ENCODE results near the gene FCHSD2. TPM values are rescaled to one million over a fixed set of nuclear protein-coding genes. Genes with fewer than 3 reads are reported as not detected.

The FCHSD2 gene
- total RNA-seq, 4 donors from 2014 or later: 5.7 to 16.8 (median 7.9) TPM

DNA sequence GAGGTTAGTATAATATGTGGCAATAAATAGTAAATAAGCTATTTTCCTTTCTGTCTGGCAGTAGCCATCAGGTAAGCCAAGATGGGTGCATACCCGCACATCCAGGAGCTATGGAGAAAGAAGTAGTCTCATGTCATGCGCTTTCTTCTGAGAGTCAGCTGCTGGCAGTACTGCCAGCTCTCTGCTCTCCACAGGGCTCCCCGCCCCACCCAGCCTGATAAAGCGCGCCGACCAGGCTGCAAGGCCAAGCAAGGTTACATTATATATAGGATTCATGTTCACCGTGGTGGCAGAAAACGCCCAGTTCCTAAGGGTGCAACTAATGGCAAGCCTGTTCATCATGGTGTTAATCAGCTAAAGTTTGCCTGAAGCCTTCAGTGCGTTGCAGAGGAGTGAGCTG lies 201.7 kb downstream of the FCHSD2 start:
- WGBS: 73% methylated on average over 9 of the region's 9 CpGs
- no peak for DNase-seq (ENCODE audit: low spot score in 2 of 2)
- TF ChIP-seq POLR2A (IDR thresholded peaks at IDR 0.05) (no peak), POLR2AphosphoS5 (IDR thresholded peaks at IDR 0.05) (no peak), EP300 (IDR thresholded peaks at IDR 0.05) (no peak)
- TF ChIP-seq, protein P1, sequence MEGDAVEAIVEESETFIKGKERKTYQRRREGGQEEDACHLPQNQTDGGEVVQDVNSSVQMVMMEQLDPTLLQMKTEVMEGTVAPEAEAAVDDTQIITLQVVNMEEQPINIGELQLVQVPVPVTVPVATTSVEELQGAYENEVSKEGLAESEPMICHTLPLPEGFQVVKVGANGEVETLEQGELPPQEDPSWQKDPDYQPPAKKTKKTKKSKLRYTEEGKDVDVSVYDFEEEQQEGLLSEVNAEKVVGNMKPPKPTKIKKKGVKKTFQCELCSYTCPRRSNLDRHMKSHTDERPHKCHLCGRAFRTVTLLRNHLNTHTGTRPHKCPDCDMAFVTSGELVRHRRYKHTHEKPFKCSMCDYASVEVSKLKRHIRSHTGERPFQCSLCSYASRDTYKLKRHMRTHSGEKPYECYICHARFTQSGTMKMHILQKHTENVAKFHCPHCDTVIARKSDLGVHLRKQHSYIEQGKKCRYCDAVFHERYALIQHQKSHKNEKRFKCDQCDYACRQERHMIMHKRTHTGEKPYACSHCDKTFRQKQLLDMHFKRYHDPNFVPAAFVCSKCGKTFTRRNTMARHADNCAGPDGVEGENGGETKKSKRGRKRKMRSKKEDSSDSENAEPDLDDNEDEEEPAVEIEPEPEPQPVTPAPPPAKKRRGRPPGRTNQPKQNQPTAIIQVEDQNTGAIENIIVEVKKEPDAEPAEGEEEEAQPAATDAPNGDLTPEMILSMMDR (IDR thresholded peaks at IDR 0.05): no peak
- H3K4me3 ChIP-seq: no peak overlapping the region
- H3K27ac ChIP-seq: no peak overlapping the region
- H3K4me1 ChIP-seq: no peaks in the 10 kb centered on the region
- H3K9me3 ChIP-seq: no peaks in the 10 kb centered on the region
- H3K27me3 ChIP-seq: no peaks in the 10 kb centered on the region
- H3K36me3 ChIP-seq: no peaks in the 10 kb centered on the region

DNA sequence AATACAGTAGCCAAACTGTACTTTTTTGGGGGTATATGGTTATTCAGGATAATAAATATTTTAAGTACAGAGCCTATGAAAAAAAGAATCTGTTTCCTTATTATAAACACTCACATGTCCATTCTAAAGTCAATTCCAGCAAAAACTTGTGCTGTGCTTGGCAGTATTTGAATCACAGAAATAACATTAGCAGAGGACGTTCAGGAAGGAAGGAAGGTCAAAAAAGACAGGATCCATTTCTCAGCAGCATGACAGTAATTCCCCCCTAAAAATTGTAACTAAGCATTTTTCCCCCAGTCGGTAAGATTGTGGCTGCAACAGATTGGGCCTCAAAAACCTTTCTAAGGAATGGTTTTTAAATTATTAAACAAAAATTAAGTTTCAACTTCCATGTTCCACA lies 203.1 kb downstream of the FCHSD2 start:
- Histone ChIP-seq H3K4me3 (no peak overlapping the region), H3K27ac (no peak overlapping the region), H3K9me3 (no peaks in the 10 kb centered on the region), H3K36me3 (no peaks in the 10 kb centered on the region), H3K4me1 (no peaks in the 10 kb centered on the region), H3K27me3 (no peaks in the 10 kb centered on the region)
- no peak for DNase-seq (ENCODE audit: low spot score in 2 of 2)
- TF ChIP-seq, protein P1 (IDR thresholded peaks at IDR 0.05): no peak
- TF ChIP-seq POLR2A (IDR thresholded peaks at IDR 0.05): no peak
- no peak for TF ChIP-seq EP300 (IDR thresholded peaks at IDR 0.05)
- no peak for TF ChIP-seq POLR2AphosphoS5 (IDR thresholded peaks at IDR 0.05)
- WGBS: 75% methylated on average over 2 of the region's 2 CpGs

DNA sequence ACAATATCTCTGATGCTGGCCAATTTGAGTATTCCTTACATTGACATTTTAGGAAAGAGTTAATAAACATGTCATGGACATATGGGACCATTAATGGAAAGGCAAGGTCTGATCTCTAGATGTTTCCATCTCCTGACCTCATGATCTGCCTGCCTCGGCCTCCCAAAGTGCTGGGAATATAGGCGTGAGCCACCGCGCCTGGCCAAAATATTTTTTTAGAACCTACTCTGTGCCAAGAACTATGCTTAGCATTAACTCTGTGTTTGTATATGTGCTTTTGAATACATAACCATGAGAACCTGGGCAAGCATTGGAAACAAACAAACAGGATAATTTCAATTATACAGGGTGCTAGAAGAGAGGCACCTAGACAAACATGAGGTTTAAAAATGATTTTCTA lies 204.7 kb downstream of the FCHSD2 start:
- Histone ChIP-seq H3K4me1 (no peaks in the 10 kb centered on the region), H3K27me3 (no peaks in the 10 kb centered on the region), H3K4me3 (no peak overlapping the region), H3K9me3 (no peaks in the 10 kb centered on the region), H3K27ac (no peak overlapping the region), H3K36me3 (no peaks in the 10 kb centered on the region)
- no peak for DNase-seq (ENCODE audit: low spot score in 2 of 2)
- TF ChIP-seq, protein P1 (IDR thresholded peaks at IDR 0.05): no peak
- no peak for TF ChIP-seq EP300 (IDR thresholded peaks at IDR 0.05)
- no peak for TF ChIP-seq POLR2AphosphoS5 (IDR thresholded peaks at IDR 0.05)
- no peak for TF ChIP-seq POLR2A (IDR thresholded peaks at IDR 0.05)
- 83% methylated on average over 4 of the region's 4 CpGs for WGBS

DNA sequence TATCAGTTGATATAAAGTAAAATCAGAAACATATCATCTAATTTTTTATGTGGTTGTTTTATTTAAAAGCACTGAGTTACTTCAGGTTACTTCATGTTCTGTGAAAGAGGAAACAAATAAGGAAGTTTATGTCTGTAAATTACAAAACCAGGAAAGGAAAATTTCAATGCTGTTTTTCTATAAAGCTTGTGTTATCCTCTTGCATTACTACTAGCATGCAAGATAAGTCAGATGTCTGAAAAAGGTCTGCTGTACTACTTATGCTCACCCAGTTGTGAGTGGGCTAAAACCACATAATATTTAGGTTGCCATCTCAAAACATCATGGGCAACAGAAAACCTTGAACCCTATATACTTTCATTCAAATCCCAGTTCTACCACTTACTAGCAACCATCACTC lies 206.4 kb downstream of the FCHSD2 start:
- Histone ChIP-seq H3K4me1 (no peaks in the 10 kb centered on the region), H3K27ac (no peak overlapping the region), H3K27me3 (no peaks in the 10 kb centered on the region), H3K9me3 (no peaks in the 10 kb centered on the region), H3K36me3 (no peaks in the 10 kb centered on the region), H3K4me3 (no peak overlapping the region)
- TF ChIP-seq POLR2AphosphoS5 (IDR thresholded peaks at IDR 0.05) (no peak), POLR2A (IDR thresholded peaks at IDR 0.05) (no peak), EP300 (IDR thresholded peaks at IDR 0.05) (no peak)
- TF ChIP-seq, protein P1 (IDR thresholded peaks at IDR 0.05): no peak
- no peak for DNase-seq (ENCODE audit: low spot score in 2 of 2)

DNA sequence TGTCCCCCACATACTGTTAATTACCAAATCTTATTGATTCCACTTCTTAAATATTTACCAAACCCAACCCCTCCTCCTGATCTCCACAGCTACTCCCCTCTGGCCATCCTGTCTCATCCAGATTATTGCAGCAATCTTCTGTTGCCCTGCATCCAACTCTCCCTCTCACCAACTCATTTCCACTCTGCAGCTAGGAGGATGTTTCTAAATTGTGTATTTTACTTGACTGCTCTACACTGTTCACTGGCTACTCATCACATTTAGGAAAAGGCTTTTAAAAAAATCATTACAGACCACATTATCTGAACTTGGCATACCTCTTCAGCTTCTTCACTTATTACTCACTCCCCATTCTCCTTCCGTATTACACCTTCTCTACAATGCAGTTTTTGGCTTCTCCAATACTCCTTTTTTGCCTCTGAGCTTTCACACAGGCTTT lies 210.0 kb downstream of the FCHSD2 start:
- 96% methylated on average over 1 of the region's 1 CpG for WGBS
- TF ChIP-seq, protein P1 (IDR thresholded peaks at IDR 0.05): no peak
- TF ChIP-seq POLR2AphosphoS5 (IDR thresholded peaks at IDR 0.05) (no peak), POLR2A (IDR thresholded peaks at IDR 0.05) (no peak), EP300 (IDR thresholded peaks at IDR 0.05) (no peak)
- no peak overlapping the region for H3K4me3 ChIP-seq
- no peaks in the 10 kb centered on the region for H3K9me3 ChIP-seq
- no peak overlapping the region for H3K27ac ChIP-seq
- H3K27me3 ChIP-seq: no peaks in the 10 kb centered on the region
- no peaks in the 10 kb centered on the region for H3K4me1 ChIP-seq
- DNase-seq (ENCODE audit: low spot score in 2 of 2): no peak
- H3K36me3 ChIP-seq: no peaks in the 10 kb centered on the region

Measured in suprapubic skin (tissue), 4 donors.